HG03135 (cell line): ENCODE results near the gene SHISAL2A.

ENCODE experiments used
- ATAC-seq: cut with Tn5 transposase; IDR thresholded peaks from one replicate; pipeline ENCODE4 v1.9.1; 2021; ENCODE audit warnings: mild to moderate bottlenecking, moderate library complexity; ENCODE audit not compliant: unreplicated experiment

Gene SHISAL2A

GRCh38 chr1:52632732-52633290 lies at the start of gene SHISAL2A:
TSS of gene SHISAL2A (plus strand) at chr1:52633168. CDS start at chr1:52633494, 326 bp downstream.
- ATAC-seq: no peak

- no peak for ATAC-seq
Measured at GRCh38 chr1:52585474-52585873, 47.5 kb upstream of the SHISAL2A start.

DNA sequence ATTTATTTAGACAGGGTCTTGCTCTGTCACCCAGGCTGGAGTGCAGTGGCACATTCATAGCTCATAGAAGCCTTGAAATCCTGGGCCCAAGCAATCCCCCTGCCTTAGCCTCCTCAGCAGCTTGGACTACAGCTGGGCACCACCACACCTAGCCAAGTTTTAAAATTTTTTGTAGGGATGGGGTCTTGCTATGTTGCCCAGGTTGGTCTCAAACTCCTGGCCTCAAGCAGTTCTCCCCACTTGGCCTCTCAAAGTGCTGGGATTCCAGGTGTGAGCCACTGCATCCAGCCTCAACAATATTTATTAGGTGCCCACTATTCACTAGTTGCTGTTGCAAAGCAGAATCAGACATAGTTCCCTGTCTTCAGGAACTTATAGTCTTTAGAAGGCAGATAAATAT lies 44.9 kb upstream of the SHISAL2A start:
- no peak for ATAC-seq

DNA sequence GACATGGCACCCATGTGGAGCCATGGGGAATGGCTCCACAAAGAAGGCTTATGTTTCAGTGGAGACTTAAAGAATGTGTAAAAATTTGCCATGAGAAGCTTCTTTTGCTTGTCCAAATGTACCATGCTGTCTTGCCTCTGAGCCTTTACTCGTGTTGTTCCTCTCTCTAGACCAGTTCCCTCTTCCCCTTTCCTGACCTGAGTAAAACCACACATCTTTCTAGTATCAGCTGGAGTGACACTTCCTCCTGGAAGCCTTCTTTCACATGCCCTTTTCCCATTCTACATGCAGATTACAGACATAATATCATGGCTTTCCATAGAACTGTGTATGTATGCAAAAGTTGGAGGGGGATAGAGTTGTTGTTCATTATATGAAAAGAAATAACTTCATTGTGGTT lies 44.4 kb upstream of the SHISAL2A start:
- ATAC-seq: no peak

- ATAC-seq: no peak
Measured at GRCh38 chr1:52590266-52590665, 42.7 kb upstream of the SHISAL2A start.

DNA sequence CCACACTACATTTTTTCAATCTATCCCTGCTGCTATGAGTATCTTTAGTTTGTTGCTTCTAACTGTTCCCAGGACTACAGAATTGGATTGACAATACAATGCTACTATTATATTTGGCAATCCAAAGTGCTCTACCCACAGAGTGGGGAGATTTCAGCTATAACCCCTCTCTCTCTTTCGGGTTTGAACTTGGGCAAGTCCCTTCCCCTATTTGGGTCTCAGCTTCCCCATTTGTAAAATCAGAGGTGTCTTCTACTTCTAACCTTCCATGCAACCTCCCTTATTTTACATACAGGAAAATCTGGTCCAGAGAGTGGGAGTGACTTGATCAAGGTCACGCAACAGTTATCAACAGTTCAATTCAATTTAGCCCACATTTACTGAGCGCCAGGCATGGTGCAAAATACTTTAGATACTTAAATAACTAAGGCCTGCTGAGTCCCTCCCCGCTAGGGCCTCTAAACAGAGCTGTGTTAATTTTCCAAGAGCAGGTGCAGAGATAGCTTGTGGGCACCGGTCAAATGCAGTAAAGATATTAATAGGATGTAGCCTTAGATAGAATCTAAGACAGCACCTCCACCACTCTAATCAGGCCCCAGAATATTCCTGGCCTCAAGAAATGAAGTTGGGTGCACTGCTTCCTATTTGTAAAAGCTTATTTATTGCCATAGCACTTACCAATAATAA lies 40.2 kb upstream of the SHISAL2A start:
- ATAC-seq: no peak

DNA sequence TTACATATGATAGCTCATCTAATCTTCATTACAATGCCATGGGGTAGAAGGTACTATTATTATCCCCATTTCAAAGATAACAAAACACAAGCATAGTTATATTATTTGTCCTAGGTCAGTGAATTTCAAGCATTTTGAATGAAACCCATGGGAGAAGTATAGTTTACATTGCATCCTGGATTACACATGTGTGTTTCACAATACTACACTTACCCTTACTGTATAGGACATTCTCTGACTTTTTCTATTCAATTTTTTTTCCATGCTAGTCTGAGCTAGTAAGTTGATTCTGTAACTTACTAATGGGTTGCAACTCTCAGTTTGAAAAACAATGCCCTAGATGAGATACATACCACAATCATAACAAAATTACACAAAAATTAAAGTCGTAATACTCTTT lies 39.5 kb upstream of the SHISAL2A start:
- no peak for ATAC-seq

- ATAC-seq: no peak
Measured at GRCh38 chr1:52595061-52595460, 37.9 kb upstream of the SHISAL2A start.

DNA sequence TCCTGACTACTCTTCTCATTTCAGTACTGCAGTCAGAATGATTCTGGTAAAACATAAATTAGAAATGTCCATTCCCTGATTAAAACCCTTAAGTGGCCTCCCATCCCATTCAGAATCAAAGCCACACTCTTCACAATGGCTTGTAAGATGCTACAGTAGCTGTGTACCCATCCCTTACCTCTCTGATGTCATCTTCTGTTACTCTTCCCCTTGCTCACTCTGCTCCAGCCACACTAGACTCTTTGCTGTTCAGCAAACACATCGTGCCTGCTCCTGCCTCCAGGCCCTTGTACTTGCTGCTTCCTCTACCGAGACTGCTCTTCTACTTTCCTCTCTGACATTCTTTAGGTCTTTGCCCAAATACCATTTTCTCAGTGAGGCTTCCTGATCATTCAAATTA lies 35.1 kb upstream of the SHISAL2A start:
- ATAC-seq: no peak

GRCh38 chr1:52598729-52599128 lies 34.2 kb upstream of the SHISAL2A start:
- no peak for ATAC-seq

- no peak for ATAC-seq
Measured at GRCh38 chr1:52599236-52599635, 33.7 kb upstream of the SHISAL2A start.

- ATAC-seq: no peak
Measured at GRCh38 chr1:52600533-52601179, 32.3 kb upstream of the SHISAL2A start.

DNA sequence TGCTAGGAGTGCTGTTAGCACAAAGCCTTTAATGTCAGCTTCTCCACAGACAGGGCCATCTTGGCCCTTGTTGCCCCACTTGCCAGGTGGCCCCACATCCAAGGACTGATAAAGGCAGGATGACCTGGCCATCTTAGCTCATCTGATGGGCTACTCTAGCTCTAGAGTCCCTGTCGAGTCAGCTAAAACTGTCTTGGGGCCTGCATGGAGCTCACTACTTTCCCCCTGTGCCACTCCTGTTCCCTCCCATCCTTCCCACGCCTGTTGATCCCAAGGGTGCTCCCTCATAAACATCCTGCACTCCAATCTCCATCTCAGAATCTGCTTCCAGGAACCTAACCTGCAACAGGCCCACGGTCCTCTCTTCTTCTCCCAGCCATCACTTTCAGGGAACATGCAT lies 31.4 kb upstream of the SHISAL2A start:
- ATAC-seq: no peak

- no peak for ATAC-seq
Measured at GRCh38 chr1:52601991-52602855, 30.7 kb upstream of the SHISAL2A start, which contains the start of gene GPX7. TSS of gene GPX7 (plus strand) at chr1:52602371. CDS start at chr1:52602410, 39 bp downstream.

GRCh38 chr1:52602856-52603600 lies 29.9 kb upstream of the SHISAL2A start:
- ATAC-seq: no peak

- ATAC-seq: no peak
Measured at GRCh38 chr1:52603630-52604029, 29.3 kb upstream of the SHISAL2A start.

GRCh38 chr1:52604063-52604770 lies 28.8 kb upstream of the SHISAL2A start:
- ATAC-seq: no peak

- no peak for ATAC-seq
Measured at GRCh38 chr1:52613636-52614373, 19.2 kb upstream of the SHISAL2A start.

GRCh38 chr1:52614671-52615070 lies 18.3 kb upstream of the SHISAL2A start:
- no peak for ATAC-seq
